GM12865 (cell line): Measurements from ENCODE around the gene RPN1.
"Not testable (repeated sequence)": the region's sequence is repeated elsewhere in the genome, so short reads cannot be mapped to it uniquely, and the experiment has no call there.

ENCODE experiments used
- DNase-seq: peaks from one replicate; pipeline ENCODE4 v3.0.0; 2010; ENCODE audit warnings: low read depth
- H3K4me3 ChIP-seq: 2 replicates; pipeline ENCODE4 v1.5.1; 2011; ENCODE audit warnings: mild to moderate bottlenecking, low read depth, low read length, control low read depth
- TF ChIP-seq, protein P1 (sequence below): IDR thresholded peaks from 2 replicates; pipeline ENCODE4 v1.5.1; 2011; ENCODE audit warnings: low read length, control low read depth, low read depth, inconsistent platforms; ENCODE audit not compliant: insufficient read depth; ENCODE audit errors: missing control alignments

Gene RPN1

DNA sequence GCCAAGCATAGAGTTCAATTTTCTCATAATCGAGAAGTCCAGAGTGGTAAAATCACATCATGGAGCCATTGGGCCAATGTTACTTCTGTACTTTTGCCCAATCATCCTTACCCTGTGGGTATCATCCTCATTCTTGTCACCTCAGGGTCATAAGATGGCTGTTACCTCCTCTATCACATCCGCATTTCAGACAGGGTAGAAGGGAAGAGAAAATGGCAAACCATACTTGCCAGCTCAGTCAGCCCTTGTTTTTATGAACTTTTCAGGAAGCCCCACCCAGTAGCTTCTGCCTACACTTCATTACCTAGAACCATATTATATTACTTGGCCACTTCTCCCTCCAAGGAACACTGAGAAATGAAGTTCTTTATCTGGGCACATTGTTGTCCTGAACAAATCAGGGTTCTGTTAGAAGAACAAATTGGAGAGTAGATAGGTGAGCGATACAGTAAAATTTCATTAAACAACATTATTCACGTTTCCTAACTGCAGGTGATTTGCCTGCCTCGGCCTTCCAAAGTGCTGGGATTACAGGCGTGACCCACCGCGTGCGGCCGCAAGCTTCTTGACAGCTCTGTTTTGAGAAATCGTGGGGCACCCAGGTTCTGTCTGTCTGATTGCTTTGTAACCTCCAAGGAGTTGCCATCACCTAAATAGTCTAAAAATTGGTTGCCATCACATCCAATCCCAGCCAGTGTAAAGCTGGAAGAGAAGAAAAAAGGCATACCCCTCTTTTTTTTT lies 34.5 kb upstream of the RPN1 start:
- no peak overlapping the region for H3K4me3 ChIP-seq
- DNase-seq = no peak
- TF ChIP-seq, protein P1, sequence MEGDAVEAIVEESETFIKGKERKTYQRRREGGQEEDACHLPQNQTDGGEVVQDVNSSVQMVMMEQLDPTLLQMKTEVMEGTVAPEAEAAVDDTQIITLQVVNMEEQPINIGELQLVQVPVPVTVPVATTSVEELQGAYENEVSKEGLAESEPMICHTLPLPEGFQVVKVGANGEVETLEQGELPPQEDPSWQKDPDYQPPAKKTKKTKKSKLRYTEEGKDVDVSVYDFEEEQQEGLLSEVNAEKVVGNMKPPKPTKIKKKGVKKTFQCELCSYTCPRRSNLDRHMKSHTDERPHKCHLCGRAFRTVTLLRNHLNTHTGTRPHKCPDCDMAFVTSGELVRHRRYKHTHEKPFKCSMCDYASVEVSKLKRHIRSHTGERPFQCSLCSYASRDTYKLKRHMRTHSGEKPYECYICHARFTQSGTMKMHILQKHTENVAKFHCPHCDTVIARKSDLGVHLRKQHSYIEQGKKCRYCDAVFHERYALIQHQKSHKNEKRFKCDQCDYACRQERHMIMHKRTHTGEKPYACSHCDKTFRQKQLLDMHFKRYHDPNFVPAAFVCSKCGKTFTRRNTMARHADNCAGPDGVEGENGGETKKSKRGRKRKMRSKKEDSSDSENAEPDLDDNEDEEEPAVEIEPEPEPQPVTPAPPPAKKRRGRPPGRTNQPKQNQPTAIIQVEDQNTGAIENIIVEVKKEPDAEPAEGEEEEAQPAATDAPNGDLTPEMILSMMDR = no peak

- no peak for DNase-seq
- TF ChIP-seq, protein P1 = no peak
- H3K4me3 ChIP-seq = no peak overlapping the region
Measured at GRCh38 chr3:128683957-128684356, 33.3 kb upstream of the RPN1 start.

- peak overlapping the region; percentile 60 for H3K4me3 ChIP-seq
- TF ChIP-seq, protein P1 = no peak
- DNase-seq = no peak
Measured at GRCh38 chr3:128681369-128681829, 30.8 kb upstream of the RPN1 start.

DNA sequence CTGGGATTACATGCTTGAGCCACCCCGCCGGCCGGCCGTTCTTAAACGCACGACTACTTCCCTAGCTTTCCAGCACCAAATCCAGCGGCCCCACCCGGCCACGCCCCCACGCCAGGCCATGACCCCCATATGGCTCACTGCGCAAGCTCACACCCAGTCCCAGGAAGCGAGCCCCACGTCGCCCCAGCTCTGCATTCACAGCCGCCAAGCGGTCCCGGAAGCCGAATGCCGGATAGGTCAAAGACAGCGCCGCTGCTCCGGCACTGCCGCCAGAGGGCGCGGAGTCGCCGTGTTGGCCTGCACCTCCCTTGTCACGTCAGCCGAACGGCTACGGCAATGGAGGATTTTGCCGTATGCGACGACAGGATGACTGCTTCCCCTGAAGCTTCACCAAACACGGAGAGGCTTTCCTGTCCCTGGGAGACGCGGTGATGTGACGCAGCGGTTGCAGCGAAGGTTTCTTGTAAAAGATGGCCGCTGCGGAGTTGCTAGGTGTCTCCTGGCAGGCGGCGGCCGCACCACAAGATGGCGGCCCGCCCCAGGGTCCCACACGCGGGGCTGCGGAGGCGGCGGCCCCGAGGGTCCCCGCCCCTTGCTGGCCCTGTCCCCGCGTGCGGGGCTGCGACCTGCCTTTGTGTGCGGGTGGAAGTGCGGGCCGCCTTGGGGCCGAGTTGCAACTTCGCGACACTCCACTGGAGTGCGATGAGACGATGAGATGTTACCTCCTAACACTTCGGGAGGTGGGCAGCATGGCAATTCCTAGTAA lies 30.2 kb upstream of the RPN1 start:
- peak; percentile 99 for DNase-seq
- H3K4me3 ChIP-seq = peak overlapping the region; percentile 60
- TF ChIP-seq, protein P1 = peak; percentile 98

DNA sequence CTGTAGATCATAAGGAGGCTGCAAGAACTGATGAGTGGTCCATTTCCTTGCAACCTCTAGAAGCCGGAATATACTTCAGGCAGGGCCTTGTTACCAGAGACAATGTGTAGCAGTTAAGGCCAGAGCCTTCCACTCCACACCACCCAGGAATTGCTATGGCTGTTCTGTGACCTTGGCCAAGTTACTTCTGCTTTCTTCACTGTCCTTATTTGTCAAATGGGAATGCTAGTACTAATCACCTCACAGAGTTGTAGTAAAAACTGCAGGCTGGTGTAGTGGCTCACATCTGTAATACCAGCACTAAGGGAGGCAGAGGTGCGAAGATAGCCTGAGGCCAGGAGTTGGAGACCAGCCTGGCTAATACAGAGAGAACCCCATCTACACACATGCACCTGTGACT lies 28.7 kb upstream of the RPN1 start:
- DNase-seq = no peak
- no peak overlapping the region for H3K4me3 ChIP-seq
- TF ChIP-seq, protein P1 = no peak

GRCh38 chr3:128675802-128676201 lies 25.2 kb upstream of the RPN1 start:
- not testable (repeated sequence) for H3K4me3 ChIP-seq, DNase-seq

- no peak for DNase-seq
- TF ChIP-seq, protein P1 = no peak
- H3K4me3 ChIP-seq = peak overlapping the region; percentile 49
Measured at GRCh38 chr3:128674161-128674784, 23.7 kb upstream of the RPN1 start.
